Astrocyte (in vitro differentiated cells and primary cell): ENCODE measurements around the gene SPATA13.

ENCODE experiments used
- EZH2 ChIP-seq: IDR thresholded peaks from 2 replicates; pipeline ENCODE4 v1.6.1; 2012; ENCODE audit warnings: mild to moderate bottlenecking, low read length, inconsistent platforms; ENCODE audit not compliant: insufficient read depth
- TF ChIP-seq, protein P1 (sequence below): IDR thresholded peaks from 2 replicates; pipeline ENCODE4 v1.5.1; 2011; ENCODE audit warnings: low read depth, mild to moderate bottlenecking, inconsistent platforms, low read length, moderate library complexity; ENCODE audit not compliant: insufficient read depth

DNA sequence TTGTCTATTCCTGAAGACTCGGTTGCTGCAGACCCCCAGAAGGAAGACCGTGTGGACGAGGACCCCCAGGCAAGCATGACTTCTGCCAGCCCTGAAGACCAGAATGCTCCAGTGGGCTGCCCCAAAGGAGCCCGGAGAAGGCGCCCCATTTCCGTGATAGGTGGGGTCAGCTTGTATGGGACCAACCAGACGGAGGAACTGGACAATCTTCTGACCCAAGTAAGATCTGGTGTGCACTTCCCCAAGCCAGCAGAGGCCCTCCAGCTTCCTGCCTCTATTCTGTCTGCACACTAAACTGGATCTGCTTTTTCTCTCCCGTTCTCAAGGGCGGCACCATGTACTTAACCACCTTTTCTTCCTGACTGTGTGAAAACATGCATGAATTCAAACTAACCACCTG lies 89.1 kb downstream of the SPATA13 start:
- TF ChIP-seq EZH2 = no peak
- TF ChIP-seq, protein P1, sequence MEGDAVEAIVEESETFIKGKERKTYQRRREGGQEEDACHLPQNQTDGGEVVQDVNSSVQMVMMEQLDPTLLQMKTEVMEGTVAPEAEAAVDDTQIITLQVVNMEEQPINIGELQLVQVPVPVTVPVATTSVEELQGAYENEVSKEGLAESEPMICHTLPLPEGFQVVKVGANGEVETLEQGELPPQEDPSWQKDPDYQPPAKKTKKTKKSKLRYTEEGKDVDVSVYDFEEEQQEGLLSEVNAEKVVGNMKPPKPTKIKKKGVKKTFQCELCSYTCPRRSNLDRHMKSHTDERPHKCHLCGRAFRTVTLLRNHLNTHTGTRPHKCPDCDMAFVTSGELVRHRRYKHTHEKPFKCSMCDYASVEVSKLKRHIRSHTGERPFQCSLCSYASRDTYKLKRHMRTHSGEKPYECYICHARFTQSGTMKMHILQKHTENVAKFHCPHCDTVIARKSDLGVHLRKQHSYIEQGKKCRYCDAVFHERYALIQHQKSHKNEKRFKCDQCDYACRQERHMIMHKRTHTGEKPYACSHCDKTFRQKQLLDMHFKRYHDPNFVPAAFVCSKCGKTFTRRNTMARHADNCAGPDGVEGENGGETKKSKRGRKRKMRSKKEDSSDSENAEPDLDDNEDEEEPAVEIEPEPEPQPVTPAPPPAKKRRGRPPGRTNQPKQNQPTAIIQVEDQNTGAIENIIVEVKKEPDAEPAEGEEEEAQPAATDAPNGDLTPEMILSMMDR = no peak
